Kidney (tissue), 14 donors: ENCODE results near the gene PHF13. TPM values are rescaled to one million over a fixed set of nuclear protein-coding genes. Genes with fewer than 3 reads are reported as not detected.

Experiments
- DNase-seq, 5 donors: peaks; one replicate each; pipeline ENCODE4 v3.0.0-alpha.2; 2013 to 2020
- FAIRE-seq: peaks from 2 replicates; lab custom pipeline; 2012; peaks lifted over from hg19 to GRCh38; lab: Jason Lieb, UNC
- H3K27ac ChIP-seq, 2 donors: one replicate each; pipeline ENCODE4 v1.7.0; 2013; ENCODE audit warnings: low read depth in 2 of 2, low read length in 2 of 2, inconsistent platforms in 1 of 2
- H3K27me3 ChIP-seq: one replicate; pipeline ENCODE4 v1.7.1; 2013; ENCODE audit warnings: low read length, inconsistent platforms; ENCODE audit not compliant: control insufficient read depth, insufficient read depth
- H3K36me3 ChIP-seq, 3 donors: one replicate each; pipeline versions ENCODE4 v1.7.0 to v1.7.1; 2013; ENCODE audit warnings: low read length in 3 of 3, control low read depth in 1 of 3, inconsistent platforms in 1 of 3; ENCODE audit not compliant: insufficient read depth in 3 of 3, control insufficient read depth in 2 of 3
- H3K4me1 ChIP-seq, 3 donors: one replicate each; pipeline versions ENCODE4 v1.7.0 to v1.7.1; 2013; ENCODE audit warnings: low read length in 3 of 3, inconsistent platforms in 1 of 3, low read depth in 1 of 3; ENCODE audit not compliant: control insufficient read depth in 2 of 3, insufficient read depth in 2 of 3
- H3K4me3 ChIP-seq, 3 donors: one replicate each; pipeline versions ENCODE4 v1.7.0 to v1.8.1; 2013; ENCODE audit warnings: low read length in 3 of 3, control low read depth in 1 of 3, inconsistent platforms in 1 of 3
- H3K9ac ChIP-seq, 3 donors: one replicate each; pipeline versions ENCODE4 v1.7.0 to v1.7.1; 2013; ENCODE audit warnings: low read length in 3 of 3, control low read depth in 1 of 3, inconsistent platforms in 1 of 3
- H3K9me3 ChIP-seq, 3 donors: one replicate each; pipeline versions ENCODE4 v1.7.0 to v1.7.1; 2013; ENCODE audit warnings: low read length in 3 of 3, control low read depth in 1 of 3, inconsistent platforms in 1 of 3; ENCODE audit not compliant: control insufficient read depth in 2 of 3, insufficient read depth in 1 of 3
- intact Hi-C: fragments of 100-400 bp; cut with DNase I; formaldehyde crosslinking; loops from one replicate; pipeline ENCODE4 v1.11.1; 2022
- polyA plus RNA-seq: library from polyadenylated mRNA; stranded (reverse); fragments of 350-450 nt; fragmentation: Illumina TruSeq; extraction: RNeasy Lipid Tissue Mini Kit (QIAGEN cat#74804); gene quantifications from one replicate; pipeline ENCODE4 v1.2.3, GENCODE V29; 2014; ENCODE audit warnings: low read depth, low replicate concordance; ENCODE audit not compliant: insufficient read depth
- total RNA-seq: library from RNA; stranded (reverse); fragmentation: NEBNext Ultra II Directional; extraction: Animal tissue kit (Norgen Biotek cat#: 25700); gene quantifications from one replicate; pipeline ENCODE4 v1.2.1, GENCODE V29; 2021
- TF ChIP-seq, protein P1 (sequence below): IDR thresholded peaks from 3 replicates; pipeline ENCODE4 v1.5.1; 2012; ENCODE audit warnings: mild to moderate bottlenecking, moderate library complexity, borderline replicate concordance; ENCODE audit not compliant: insufficient read depth; ENCODE audit errors: extremely low read depth
- donor health status: control.
- donor health status: control.
- donor health status: control.
- donor health status: control.
- donor health status: control.
- donor health status: DM: yes; HTN: yes; CAD: no.
- donor health status: Normal renal cell carcinoma (clear cell type).

PHF13 gene
- total and polyA plus RNA-seq, 2 donors from 2014 or later = 6.0 to 11.0 TPM

DNA sequence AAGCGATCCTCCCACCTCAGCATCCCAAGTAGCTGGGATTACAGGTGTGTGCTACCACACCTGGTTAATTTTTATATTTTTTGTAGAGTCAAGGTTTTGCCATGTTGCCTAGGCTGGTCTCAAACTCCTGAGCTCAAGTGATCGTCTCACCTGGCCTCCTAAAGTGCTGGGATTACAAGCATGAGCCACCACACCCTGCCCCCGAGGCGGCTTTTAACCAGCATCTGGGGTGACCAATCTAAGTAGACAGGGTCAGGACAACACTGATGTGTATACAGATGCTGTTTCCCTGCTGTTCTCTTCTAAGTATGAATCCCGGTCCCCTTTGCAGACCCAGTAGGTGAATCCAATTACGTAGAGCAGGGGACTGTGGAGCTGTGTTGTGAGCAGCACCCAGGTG is 35.0 kb downstream of the PHF13 start:
- no peaks in the 10 kb centered on the region for H3K27me3 ChIP-seq
- H3K27ac ChIP-seq = no peak overlapping the region
- no peak overlapping the region for H3K4me3 ChIP-seq
- no peak for FAIRE-seq
- H3K9ac ChIP-seq = no peak overlapping the region
- H3K4me1 ChIP-seq = peaks cover 9 to 20% (median 20%) of the 10 kb centered on the region in 3 donors
- TF ChIP-seq, protein P1, sequence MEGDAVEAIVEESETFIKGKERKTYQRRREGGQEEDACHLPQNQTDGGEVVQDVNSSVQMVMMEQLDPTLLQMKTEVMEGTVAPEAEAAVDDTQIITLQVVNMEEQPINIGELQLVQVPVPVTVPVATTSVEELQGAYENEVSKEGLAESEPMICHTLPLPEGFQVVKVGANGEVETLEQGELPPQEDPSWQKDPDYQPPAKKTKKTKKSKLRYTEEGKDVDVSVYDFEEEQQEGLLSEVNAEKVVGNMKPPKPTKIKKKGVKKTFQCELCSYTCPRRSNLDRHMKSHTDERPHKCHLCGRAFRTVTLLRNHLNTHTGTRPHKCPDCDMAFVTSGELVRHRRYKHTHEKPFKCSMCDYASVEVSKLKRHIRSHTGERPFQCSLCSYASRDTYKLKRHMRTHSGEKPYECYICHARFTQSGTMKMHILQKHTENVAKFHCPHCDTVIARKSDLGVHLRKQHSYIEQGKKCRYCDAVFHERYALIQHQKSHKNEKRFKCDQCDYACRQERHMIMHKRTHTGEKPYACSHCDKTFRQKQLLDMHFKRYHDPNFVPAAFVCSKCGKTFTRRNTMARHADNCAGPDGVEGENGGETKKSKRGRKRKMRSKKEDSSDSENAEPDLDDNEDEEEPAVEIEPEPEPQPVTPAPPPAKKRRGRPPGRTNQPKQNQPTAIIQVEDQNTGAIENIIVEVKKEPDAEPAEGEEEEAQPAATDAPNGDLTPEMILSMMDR = no peak
- no peaks in the 10 kb centered on the region for H3K9me3 ChIP-seq
- H3K36me3 ChIP-seq = peaks cover 8 to 22% (median 12%) of the 10 kb centered on the region in 3 donors
- DNase-seq = no peak
- intact Hi-C loops = no loop called here

DNA sequence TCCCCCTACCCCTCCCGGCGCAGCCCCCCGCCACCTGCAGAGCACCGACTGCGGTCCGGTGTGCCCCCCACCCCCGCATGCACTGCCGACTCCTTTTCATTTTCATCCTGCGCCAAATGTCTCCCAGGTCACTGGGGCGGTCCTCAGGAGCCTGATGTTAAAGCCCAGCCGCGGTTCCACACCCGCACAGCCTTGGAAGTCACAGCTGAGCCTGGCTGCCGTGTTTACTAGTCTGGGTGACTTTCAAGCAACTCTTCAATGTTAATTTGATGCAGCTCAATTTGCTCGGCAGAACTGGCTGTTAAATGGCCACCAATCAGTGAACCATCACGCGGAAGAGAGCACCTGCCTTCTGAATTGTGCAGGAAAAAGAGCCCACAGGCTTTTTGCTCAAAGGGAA is 38.4 kb downstream of the PHF13 start:
- Histone ChIP-seq H3K27me3 (no peaks in the 10 kb centered on the region), H3K4me1 (peaks cover 12 to 24% (median 24%) of the 10 kb centered on the region in 3 donors), H3K4me3 (peak overlapping the region in 1 of 3 donors; percentile 23), H3K9me3 (no peaks in the 10 kb centered on the region), H3K9ac (peak overlapping the region in 1 of 3 donors; percentile 38), H3K27ac (peak overlapping the region; percentile 85 to 92), H3K36me3 (peaks cover 4 to 8% (median 5%) of the 10 kb centered on the region in 3 donors)
- intact Hi-C loops = no loop called here
- no peak for FAIRE-seq
- TF ChIP-seq, protein P1 = no peak
- DNase-seq = peak in 4 of 5 donors; percentile 58 to 74 (median 64)

DNA sequence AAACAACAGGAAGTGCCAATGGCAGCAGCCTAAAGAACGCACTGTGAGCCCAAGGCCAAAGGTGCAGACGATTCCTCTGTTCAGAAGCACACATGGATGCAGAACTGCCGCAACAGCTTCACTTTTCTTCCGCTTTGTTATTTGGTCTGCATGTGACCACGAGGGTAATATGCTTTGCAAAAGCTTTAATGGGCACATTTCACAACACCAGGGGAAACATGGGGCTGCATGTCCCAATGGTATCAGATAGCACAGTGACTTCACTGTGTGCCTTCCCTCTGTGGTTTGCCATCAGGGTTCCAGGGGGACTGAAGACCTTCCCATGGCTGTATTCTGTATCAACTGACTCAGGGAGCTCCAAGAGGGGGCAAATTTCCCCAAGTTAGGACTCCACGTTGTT is 39.5 kb downstream of the PHF13 start:
- Histone ChIP-seq H3K27ac (peak overlapping the region; percentile 85 to 92), H3K4me1 (peaks cover 12 to 24% (median 24%) of the 10 kb centered on the region in 3 donors), H3K9ac (peak overlapping the region in 1 of 3 donors; percentile 27), H3K9me3 (no peaks in the 10 kb centered on the region), H3K27me3 (no peaks in the 10 kb centered on the region), H3K4me3 (peak overlapping the region in 1 of 3 donors; percentile 15), H3K36me3 (peaks cover 4 to 8% (median 5%) of the 10 kb centered on the region in 3 donors)
- DNase-seq (no peak), FAIRE-seq (no peak)
- TF ChIP-seq, protein P1 = no peak
- intact Hi-C loops = no loop called here
